Measurements from ENCODE around the gene NEK2. TPM values are rescaled to one million over a fixed set of nuclear protein-coding genes. Genes with fewer than 3 reads are reported as not detected.

The NEK2 gene
- total RNA-seq, 1 experiment from 2014 or later, result 47.5 TPM

DNA sequence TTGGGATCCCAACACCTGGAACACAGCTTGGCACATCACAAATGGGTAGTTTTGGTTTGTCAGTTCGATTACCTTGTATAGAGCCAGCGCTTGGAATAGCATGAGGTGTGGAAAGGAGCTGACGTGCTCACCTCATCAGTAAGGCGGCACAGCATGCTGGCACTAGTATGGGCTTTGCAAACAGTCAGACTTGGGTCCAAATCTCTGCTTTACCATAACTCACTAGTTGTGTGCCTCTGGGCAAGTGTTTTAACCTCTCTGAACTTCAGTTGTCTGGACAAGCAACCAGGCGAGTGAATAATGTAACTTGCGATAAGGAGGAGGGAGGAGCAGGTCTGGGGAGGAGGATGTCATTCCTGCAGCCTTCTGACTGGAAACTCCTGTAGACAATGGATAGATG, 26.3 kb upstream of the NEK2 start:
- POLR2A ChIA-PET (ENCODE audit: unreplicated experiment), result no interaction called here
- H3F3A ChIP-seq (ENCODE audit: low read length, unreplicated experiment), result no peaks in the 10 kb centered on the region
- peaks cover 23% of the 10 kb centered on the region for H3K4me1 ChIP-seq (ENCODE audit: insufficient read depth, low read length)
- DNase-seq (no peak), ATAC-seq (no peak)
- no peaks in the 10 kb centered on the region for H3K9me3 ChIP-seq (ENCODE audit: low read length)
- no peaks in the 10 kb centered on the region for H3K36me3 ChIP-seq (ENCODE audit: low read depth, low read length)
- H3K4me3 ChIP-seq (ENCODE audit: low read length), result no peak overlapping the region
- BruUV-seq (replicated peaks), result no TSS peak
- CTCF ChIA-PET, result no interaction called here
- no peak overlapping the region for H3K27ac ChIP-seq (ENCODE audit: low read length)
- no peaks in the 10 kb centered on the region for H3K9me2 ChIP-seq (replicated peaks; ENCODE audit: low read length)
- no peak overlapping the region for H3K4me2 ChIP-seq (ENCODE audit: low read length)
- TF ChIP-seq EZH2 (IDR thresholded peaks at IDR 0.05; ENCODE audit: low read length, unreplicated experiment) (no peak), EZH2phosphoT487 (IDR thresholded peaks at IDR 0.05; ENCODE audit: borderline replicate concordance, low read length) (no peak)
- TF ChIP-seq, protein P1, sequence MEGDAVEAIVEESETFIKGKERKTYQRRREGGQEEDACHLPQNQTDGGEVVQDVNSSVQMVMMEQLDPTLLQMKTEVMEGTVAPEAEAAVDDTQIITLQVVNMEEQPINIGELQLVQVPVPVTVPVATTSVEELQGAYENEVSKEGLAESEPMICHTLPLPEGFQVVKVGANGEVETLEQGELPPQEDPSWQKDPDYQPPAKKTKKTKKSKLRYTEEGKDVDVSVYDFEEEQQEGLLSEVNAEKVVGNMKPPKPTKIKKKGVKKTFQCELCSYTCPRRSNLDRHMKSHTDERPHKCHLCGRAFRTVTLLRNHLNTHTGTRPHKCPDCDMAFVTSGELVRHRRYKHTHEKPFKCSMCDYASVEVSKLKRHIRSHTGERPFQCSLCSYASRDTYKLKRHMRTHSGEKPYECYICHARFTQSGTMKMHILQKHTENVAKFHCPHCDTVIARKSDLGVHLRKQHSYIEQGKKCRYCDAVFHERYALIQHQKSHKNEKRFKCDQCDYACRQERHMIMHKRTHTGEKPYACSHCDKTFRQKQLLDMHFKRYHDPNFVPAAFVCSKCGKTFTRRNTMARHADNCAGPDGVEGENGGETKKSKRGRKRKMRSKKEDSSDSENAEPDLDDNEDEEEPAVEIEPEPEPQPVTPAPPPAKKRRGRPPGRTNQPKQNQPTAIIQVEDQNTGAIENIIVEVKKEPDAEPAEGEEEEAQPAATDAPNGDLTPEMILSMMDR (conservative IDR thresholded peaks at IDR 0.05; ENCODE audit: low read depth, low read length), result no peak
- no peaks in the 10 kb centered on the region for H4K20me1 ChIP-seq (ENCODE audit: low read length)
- no peaks in the 10 kb centered on the region for H3K79me2 ChIP-seq (ENCODE audit: low read length)
- H2AFZ ChIP-seq (ENCODE audit: low read length), result no peak overlapping the region
- intact Hi-C loops (cut with micrococcal nuclease), result no loop called here
- H3K9ac ChIP-seq (ENCODE audit: low read length), result no peak overlapping the region
- H3K27me3 ChIP-seq (ENCODE audit: low read length), result no peaks in the 10 kb centered on the region

DNA sequence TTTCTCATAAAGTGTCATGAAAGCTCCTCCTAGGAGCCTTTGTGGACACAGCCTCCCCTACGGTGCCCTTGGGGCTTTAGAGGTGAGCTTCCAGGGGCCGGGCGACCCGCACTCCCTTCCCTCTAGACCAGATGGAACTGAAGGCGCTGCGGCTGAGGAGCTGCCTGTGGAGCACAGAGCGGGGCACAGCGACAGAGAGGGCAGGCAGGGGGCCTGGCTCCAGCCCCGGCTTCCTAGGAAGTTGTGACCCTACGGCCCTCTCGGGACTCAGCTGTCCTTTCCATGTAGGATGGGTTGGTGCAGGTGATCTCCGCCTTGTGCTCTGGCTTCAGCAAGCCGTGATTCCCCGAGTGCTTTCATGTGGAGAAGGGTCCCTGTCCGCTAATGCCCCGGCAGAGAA, 23.6 kb upstream of the NEK2 start:
- DNase-seq (no peak), ATAC-seq (no peak)
- H3K27ac ChIP-seq (ENCODE audit: low read length), result no peak overlapping the region
- peak overlapping the region; percentile 60; the same call in 1 of the 2 replicates for H3K4me2 ChIP-seq (ENCODE audit: low read length)
- H3K9ac ChIP-seq (ENCODE audit: low read length), result no peak overlapping the region
- H4K20me1 ChIP-seq (ENCODE audit: low read length), result no peaks in the 10 kb centered on the region
- peak overlapping the region; percentile 59 for H2AFZ ChIP-seq (ENCODE audit: low read length)
- H3K9me2 ChIP-seq (replicated peaks; ENCODE audit: low read length), result no peaks in the 10 kb centered on the region
- TF ChIP-seq, protein P1 (conservative IDR thresholded peaks at IDR 0.05; ENCODE audit: low read depth, low read length), result no peak
- no peak for TF ChIP-seq EZH2 (IDR thresholded peaks at IDR 0.05; ENCODE audit: low read length, unreplicated experiment)
- TF ChIP-seq EZH2phosphoT487 (IDR thresholded peaks at IDR 0.05; ENCODE audit: borderline replicate concordance, low read length), result no peak
- no peaks in the 10 kb centered on the region for H3K27me3 ChIP-seq (ENCODE audit: low read length)
- intact Hi-C loops (cut with micrococcal nuclease), result loop anchor here (2.0 kb wide), 1 partner anchor 336 kb away; the partner anchor contains the start of genes DTL and INTS7
- POLR2A ChIA-PET (ENCODE audit: unreplicated experiment), result no interaction called here
- CTCF ChIA-PET, result interaction anchor here (0.6 to 1.8 kb wide), 5 partner anchors 14 to 264 kb away, joined by 3 to 10 read pairs (median 3); no protein-coding TSS in a partner anchor
- H3F3A ChIP-seq (ENCODE audit: low read length, unreplicated experiment), result no peaks in the 10 kb centered on the region
- BruUV-seq (replicated peaks), result no TSS peak
- H3K4me3 ChIP-seq (ENCODE audit: low read length), result no peak overlapping the region
- H3K4me1 ChIP-seq (ENCODE audit: insufficient read depth, low read length), result peaks cover 5% of the 10 kb centered on the region; the same call in 1 of the 2 replicates
- H3K79me2 ChIP-seq (ENCODE audit: low read length), result no peaks in the 10 kb centered on the region
- H3K9me3 ChIP-seq (ENCODE audit: low read length), result no peaks in the 10 kb centered on the region
- H3K36me3 ChIP-seq (ENCODE audit: low read depth, low read length), result no peaks in the 10 kb centered on the region

Measured in PC-3 (cell line).